ENCODE results near the gene MORF4L1. TPM values are rescaled to one million over a fixed set of nuclear protein-coding genes. Genes with fewer than 3 reads are reported as not detected.
"Not testable (repeated sequence)": the region's sequence is repeated elsewhere in the genome, so short reads cannot be mapped to it uniquely, and the experiment has no call there.

MORF4L1 gene
- 100 to 1,000 TPM; 213 to 250 (median 243) TPM for polyA plus RNA-seq (ENCODE audit: low read depth in 6 of 6)

GRCh38 chr15:78872155-78872971, at the start of gene MORF4L1:
Gene MORF4L1 (plus strand): TSS chr15:78872890. CDS start chr15:78873018, 128 bp downstream.
- peak within 1 kb of the TSS; percentile 96 to 100 (median 99) for H3K4me3 Mint-ChIP-seq
- H3K27me3 Mint-ChIP-seq, result no peaks in the 10 kb centered on the region
- H3K36me3 Mint-ChIP-seq, result peaks cover 0 to 11% of the 10 kb centered on the region in 2 donors
- peak; percentile 97 for DNase-seq
- H3K27ac Mint-ChIP-seq, result peak within 1 kb of the TSS; percentile 100
- no peaks in the 10 kb centered on the region for H3K9me3 Mint-ChIP-seq
- ATAC-seq (ENCODE audit: low read depth in 2 of 2), result peak; percentile 80 to 81
- H3K4me1 Mint-ChIP-seq, result peaks cover 23 to 48% (median 47%) of the 10 kb centered on the region in 3 donors

DNA sequence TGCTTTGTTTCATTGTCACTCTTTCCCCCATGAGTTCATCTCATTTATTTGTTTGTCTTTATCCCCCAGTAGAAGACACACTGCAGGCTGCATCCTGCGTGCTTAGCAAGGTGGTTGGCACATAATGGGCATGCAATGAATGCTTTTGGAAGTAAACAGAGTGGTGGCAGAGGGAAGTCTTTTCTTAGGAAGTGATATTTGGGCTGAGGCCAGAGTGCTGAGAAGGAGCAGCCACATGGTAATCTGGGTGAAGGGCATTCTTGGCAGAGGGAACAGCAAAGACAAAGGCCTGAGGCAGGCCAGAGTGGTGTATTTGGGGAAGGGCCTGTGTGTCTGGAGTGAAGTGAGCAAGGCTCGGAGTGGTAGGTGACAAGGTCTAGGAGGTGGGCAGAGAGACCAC, 43.8 kb upstream of the MORF4L1 start:
- no peaks in the 10 kb centered on the region for H3K36me3 Mint-ChIP-seq
- H3K27me3 Mint-ChIP-seq, result peaks cover 9 to 21% (median 20%) of the 10 kb centered on the region in 3 donors
- ATAC-seq (ENCODE audit: low read depth in 2 of 2), result no peak
- H3K4me3 Mint-ChIP-seq, result peak overlapping the region in 3 of 8 donors; percentile 27 to 53 (median 34)
- H3K4me1 Mint-ChIP-seq, result peaks cover 3 to 15% (median 9%) of the 10 kb centered on the region in 3 donors
- no peak for DNase-seq
- H3K27ac Mint-ChIP-seq, result peak overlapping the region in 3 of 6 donors; percentile 17 to 19 (median 18)
- no peaks in the 10 kb centered on the region for H3K9me3 Mint-ChIP-seq

DNA sequence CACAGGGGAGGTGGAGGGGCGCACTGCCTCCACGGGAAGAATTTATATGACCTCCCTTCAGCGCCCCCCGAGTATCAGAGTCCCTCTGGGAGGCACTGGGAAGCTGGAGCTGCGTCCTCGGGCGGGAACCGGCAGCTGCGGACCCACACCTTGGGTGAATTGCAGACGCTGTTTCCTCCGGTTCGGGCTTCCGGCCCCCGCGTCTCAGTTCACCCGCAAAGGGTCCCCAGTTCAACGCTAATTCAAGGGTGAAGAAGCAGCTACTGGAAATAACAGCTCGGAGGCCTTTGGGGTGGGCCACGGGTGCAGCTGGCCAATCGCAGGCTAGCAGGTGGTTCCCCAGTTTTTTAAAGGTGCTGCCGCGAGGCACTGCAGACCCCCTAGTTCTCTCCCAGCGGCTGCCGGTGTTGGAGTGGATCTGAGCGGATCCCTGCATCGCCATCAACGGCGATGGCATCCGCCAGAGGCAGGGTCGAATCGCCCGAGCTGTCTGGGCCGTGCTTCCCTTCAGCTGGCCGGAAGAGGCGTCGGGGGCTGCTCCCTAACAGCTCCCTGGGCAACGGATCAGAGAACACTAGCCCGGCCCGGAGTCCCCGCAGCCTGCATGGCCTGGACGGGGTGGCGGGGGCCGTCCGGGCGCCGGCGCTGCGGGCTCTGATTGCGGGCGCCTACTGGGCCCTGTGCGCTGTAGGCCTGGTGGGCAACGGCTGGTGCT, 42.0 kb upstream of the MORF4L1 start:
- H3K4me1 Mint-ChIP-seq, result peaks cover 3 to 14% (median 9%) of the 10 kb centered on the region in 3 donors
- ATAC-seq (ENCODE audit: low read depth in 2 of 2) (peak; percentile 46 to 53), DNase-seq (no peak)
- H3K9me3 Mint-ChIP-seq, result no peaks in the 10 kb centered on the region
- no peaks in the 10 kb centered on the region for H3K36me3 Mint-ChIP-seq
- peak overlapping the region in 1 of 6 donors; percentile 85 for H3K27ac Mint-ChIP-seq
- H3K27me3 Mint-ChIP-seq, result peaks cover 9 to 21% (median 20%) of the 10 kb centered on the region in 3 donors
- H3K4me3 Mint-ChIP-seq, result peak overlapping the region; percentile 58 to 92 (median 82)

DNA sequence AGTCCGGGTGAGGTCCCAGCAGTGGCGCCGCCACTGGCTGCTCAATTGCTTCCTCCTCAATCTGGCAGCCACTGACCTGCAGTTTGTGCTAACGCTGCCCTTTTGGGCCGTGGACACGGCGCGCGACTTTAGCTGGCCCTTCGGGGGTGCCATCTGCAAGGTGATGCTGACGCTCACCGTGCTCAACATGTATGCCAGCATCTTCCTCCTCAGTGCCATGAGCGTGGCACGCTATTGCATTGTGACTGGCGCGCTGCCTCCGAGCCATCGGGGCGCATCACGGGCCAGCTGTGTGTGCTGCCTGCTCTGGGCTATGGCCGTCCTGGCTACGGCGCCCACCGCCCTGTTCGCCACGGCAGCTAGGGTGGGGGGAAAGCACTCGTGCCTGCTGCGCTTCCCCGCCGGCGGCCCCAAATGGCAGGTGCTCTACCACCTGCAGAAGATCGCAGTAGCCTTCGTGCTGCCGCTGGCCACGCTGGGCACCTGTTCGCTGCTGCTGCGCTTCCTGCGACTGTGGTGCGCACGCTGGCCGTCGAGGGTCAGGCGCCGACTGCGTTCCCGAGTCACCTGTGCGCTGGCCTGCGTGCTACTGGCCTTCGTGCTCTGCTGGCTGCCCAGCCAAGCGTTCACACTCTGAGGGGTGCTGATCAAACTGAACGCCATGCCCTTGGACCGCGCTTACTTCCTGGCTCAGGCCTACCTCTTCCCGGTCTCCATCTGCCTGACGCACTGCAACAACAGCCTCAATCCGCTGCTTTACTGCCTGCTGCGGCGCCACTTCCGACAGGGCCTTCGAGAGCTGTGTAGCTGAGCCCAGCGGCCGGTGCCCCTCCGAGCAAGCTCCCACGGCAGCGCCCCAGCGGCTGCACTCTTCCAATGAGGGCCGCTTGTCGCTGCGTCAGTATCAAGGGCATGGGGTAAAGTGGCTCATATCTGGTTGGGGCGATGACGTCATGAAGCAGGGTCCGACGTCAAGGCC, 41.2 kb upstream of the MORF4L1 start:
- no peaks in the 10 kb centered on the region for H3K36me3 Mint-ChIP-seq
- peak overlapping the region in 7 of 8 donors; percentile 58 to 84 (median 79) for H3K4me3 Mint-ChIP-seq
- peaks cover 0 to 10% (median 9%) of the 10 kb centered on the region in 3 donors for H3K4me1 Mint-ChIP-seq
- H3K9me3 Mint-ChIP-seq, result no peaks in the 10 kb centered on the region
- ATAC-seq (ENCODE audit: low read depth in 2 of 2) (no peak), DNase-seq (no peak)
- H3K27ac Mint-ChIP-seq, result peak overlapping the region in 1 of 6 donors; percentile 92
- H3K27me3 Mint-ChIP-seq, result peaks cover 14 to 21% (median 20%) of the 10 kb centered on the region in 3 donors

DNA sequence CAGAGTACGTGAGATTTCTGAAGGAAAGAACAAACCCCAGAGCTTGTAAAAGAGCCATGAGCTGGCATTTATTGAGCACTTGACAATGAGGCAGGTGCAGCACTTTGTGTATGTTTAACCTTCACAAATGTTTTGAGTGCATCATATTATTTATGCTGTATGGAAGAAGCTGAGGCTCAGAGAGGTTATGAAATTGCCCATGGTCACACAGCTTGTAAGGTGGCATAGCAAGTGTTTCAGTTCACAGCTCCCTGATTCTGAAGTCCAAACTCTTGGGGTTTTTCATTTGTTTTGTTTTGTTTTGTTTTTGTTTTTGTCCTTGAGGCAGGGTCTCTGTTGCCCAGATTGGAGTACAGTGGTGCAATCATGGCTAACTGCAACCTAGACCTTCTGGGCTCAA, 36.4 kb upstream of the MORF4L1 start:
- no peak overlapping the region for H3K4me3 Mint-ChIP-seq
- ATAC-seq (ENCODE audit: low read depth in 2 of 2) (no peak), DNase-seq (no peak)
- H3K27ac Mint-ChIP-seq, result no peak overlapping the region
- peaks cover 14 to 27% (median 14%) of the 10 kb centered on the region in 3 donors for H3K27me3 Mint-ChIP-seq
- no peaks in the 10 kb centered on the region for H3K36me3 Mint-ChIP-seq
- no peaks in the 10 kb centered on the region for H3K9me3 Mint-ChIP-seq
- H3K4me1 Mint-ChIP-seq, result peaks cover 0 to 6% (median 0%) of the 10 kb centered on the region in 3 donors

- Mint-ChIP-seq H3K27me3 (peaks cover 6 to 21% (median 10%) of the 10 kb centered on the region in 3 donors), H3K4me1 (peaks cover 0 to 2% (median 0%) of the 10 kb centered on the region in 3 donors), H3K4me3 (peak overlapping the region in 1 of 8 donors; percentile 63), H3K27ac (no peak overlapping the region), H3K9me3 (no peaks in the 10 kb centered on the region), H3K36me3 (no peaks in the 10 kb centered on the region)
- ATAC-seq (ENCODE audit: low read depth in 2 of 2) (no peak), DNase-seq (no peak)
Measured at GRCh38 chr15:78837131-78837530, 35.6 kb upstream of the MORF4L1 start.

GRCh38 chr15:78837543-78837942, 35.1 kb upstream of the MORF4L1 start:
- no peak for ATAC-seq (ENCODE audit: low read depth in 2 of 2)
- H3K27me3 Mint-ChIP-seq, result peaks cover 6 to 17% (median 6%) of the 10 kb centered on the region in 3 donors
- no peaks in the 10 kb centered on the region for H3K4me1 Mint-ChIP-seq
- H3K36me3 Mint-ChIP-seq, result no peaks in the 10 kb centered on the region
- no peak overlapping the region for H3K4me3 Mint-ChIP-seq
- no peaks in the 10 kb centered on the region for H3K9me3 Mint-ChIP-seq
- no peak for DNase-seq
- H3K27ac Mint-ChIP-seq, result no peak overlapping the region

DNA sequence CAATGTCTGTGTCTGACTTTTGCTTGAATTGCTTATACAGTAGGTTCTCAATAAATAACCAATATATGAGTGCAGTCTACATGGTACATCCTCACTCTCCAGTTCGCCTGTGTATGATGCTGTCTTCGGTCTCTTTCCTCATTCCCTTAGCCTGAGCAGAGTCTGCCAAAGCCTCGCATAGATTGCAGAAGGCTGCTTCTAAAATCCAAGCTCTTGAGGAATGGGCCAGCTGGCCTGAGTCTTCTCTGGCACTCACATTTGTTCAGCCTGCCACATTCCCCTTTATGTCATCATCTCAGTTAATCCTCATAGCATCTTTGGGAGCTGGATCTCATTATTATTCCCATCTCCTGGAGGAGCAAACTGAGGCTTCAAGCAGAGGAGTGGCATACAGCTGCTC, 34.2 kb upstream of the MORF4L1 start:
- ATAC-seq (ENCODE audit: low read depth in 2 of 2) (no peak), DNase-seq (no peak)
- H3K4me1 Mint-ChIP-seq, result no peaks in the 10 kb centered on the region
- no peak overlapping the region for H3K27ac Mint-ChIP-seq
- no peaks in the 10 kb centered on the region for H3K9me3 Mint-ChIP-seq
- peaks cover 5 to 8% (median 6%) of the 10 kb centered on the region in 3 donors for H3K27me3 Mint-ChIP-seq
- no peak overlapping the region for H3K4me3 Mint-ChIP-seq
- no peaks in the 10 kb centered on the region for H3K36me3 Mint-ChIP-seq

- not testable (repeated sequence) for H3K4me1 Mint-ChIP-seq; ATAC-seq (ENCODE audit: low read depth in 2 of 2); H3K36me3 Mint-ChIP-seq; DNase-seq; H3K27me3 Mint-ChIP-seq; H3K4me3 Mint-ChIP-seq; H3K9me3 Mint-ChIP-seq
- peak overlapping the region in 1 of 6 donors; percentile 63 for H3K27ac Mint-ChIP-seq
Measured at GRCh38 chr15:78839151-78839550, 33.5 kb upstream of the MORF4L1 start.

DNA sequence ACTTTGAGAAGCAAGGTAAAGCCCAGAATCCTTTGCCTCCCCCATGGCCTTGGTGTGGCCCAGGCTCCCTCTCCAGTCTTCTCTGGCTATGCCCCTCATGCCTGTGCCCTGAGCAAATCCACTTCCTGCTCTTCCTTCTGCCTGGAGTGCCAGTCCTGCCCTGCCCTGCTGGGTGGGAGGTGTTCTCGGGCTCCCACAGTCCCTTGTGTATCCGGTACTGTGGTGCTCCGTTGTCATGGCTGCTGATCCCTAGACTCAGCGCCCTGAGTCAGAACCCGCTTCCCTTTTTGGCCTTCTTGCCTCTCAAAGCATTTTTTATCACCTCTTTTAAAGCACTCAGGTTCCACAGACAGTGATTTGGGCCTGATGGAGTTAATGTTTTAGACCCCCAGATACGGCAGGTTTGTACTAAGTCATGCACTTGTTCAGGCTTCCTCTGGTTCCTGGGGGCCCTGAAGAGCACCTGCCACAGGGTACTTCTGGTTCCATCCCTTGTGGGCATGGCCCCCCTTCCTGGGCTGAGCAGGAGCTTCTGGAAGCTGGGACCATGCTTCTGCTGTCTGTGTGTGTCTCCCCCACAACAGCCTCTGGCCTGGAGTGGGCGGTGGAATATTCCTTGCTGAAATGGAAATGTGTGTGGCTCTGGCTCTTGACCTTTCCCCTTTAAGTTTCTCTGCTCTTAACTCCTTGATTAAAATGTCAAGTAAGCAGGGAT, 31.9 kb upstream of the MORF4L1 start:
- H3K4me3 Mint-ChIP-seq, result no peak overlapping the region
- H3K4me1 Mint-ChIP-seq, result no peaks in the 10 kb centered on the region
- peak; percentile 28 to 48 for ATAC-seq (ENCODE audit: low read depth in 2 of 2)
- H3K36me3 Mint-ChIP-seq, result no peaks in the 10 kb centered on the region
- no peaks in the 10 kb centered on the region for H3K9me3 Mint-ChIP-seq
- no peak for DNase-seq
- peaks cover 4 to 8% (median 6%) of the 10 kb centered on the region in 3 donors for H3K27me3 Mint-ChIP-seq
- no peak overlapping the region for H3K27ac Mint-ChIP-seq

- no peak for DNase-seq
- H3K4me3 Mint-ChIP-seq, result no peak overlapping the region
- H3K36me3 Mint-ChIP-seq, result no peaks in the 10 kb centered on the region
- no peak for ATAC-seq (ENCODE audit: low read depth in 2 of 2)
- no peaks in the 10 kb centered on the region for H3K9me3 Mint-ChIP-seq
- H3K4me1 Mint-ChIP-seq, result no peaks in the 10 kb centered on the region
- H3K27ac Mint-ChIP-seq, result no peak overlapping the region
- H3K27me3 Mint-ChIP-seq, result peaks cover 0 to 8% (median 6%) of the 10 kb centered on the region in 3 donors
Measured at GRCh38 chr15:78841376-78841706, 31.3 kb upstream of the MORF4L1 start.

DNA sequence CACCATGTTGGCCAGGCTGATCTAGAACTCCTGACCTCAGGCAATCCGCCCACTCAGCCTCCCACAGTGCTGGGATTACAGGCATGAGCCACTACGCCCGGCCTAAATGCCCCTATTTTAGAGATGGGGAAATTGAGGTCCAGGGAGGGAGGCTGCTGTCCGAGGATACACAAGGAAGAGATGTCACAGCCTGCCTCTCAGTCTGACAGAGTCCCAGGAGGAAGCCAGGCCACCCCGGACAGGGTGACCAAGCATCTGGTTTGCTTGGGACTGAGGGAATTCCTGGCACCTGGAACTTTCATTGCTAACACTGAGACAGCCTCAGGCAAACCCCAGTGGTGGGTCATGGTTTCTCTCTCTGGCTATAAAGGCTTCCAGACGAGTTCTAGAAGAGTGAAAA, 30.8 kb upstream of the MORF4L1 start:
- Mint-ChIP-seq H3K4me1 (no peaks in the 10 kb centered on the region), H3K36me3 (no peaks in the 10 kb centered on the region), H3K27me3 (peaks cover 0 to 8% (median 6%) of the 10 kb centered on the region in 3 donors), H3K9me3 (no peaks in the 10 kb centered on the region), H3K4me3 (no peak overlapping the region), H3K27ac (peak overlapping the region in 1 of 6 donors; percentile 22)
- no peak for ATAC-seq (ENCODE audit: low read depth in 2 of 2)
- DNase-seq, result no peak
